ENCODE results near the gene MT1H. TPM values are rescaled to one million over a fixed set of nuclear protein-coding genes. Genes with fewer than 3 reads are reported as not detected.

MT1H gene
- total and polyA plus RNA-seq, 9 of the 15 experiments (the other 6 are each of a cell fraction or from before 2014, with no cell fraction given), result 0.13 to 0.37 TPM; not detected in 7

DNA sequence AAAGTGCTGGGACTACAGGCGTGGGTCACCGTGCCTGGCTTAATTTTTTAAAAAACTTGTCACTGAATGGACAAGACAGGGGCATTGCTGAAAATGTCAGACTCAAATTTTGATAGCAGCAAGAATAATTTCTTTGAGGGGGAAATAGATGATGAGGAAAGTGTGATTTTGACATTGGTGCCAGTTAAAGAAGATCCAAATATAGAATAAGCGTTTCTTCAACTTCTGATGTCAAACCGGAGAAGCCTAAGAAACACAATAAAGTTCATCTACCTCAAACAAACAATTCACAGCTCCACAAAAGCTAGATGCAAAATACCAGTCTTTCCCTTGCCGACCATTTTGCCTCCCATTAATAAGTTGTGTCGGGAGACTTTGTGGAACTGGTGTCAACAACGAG lies 17.1 kb downstream of the MT1H start (continued):
- no peak for TF ChIP-seq ZNF668 (CRISPR knock-in tag; IDR thresholded peaks at IDR 0.05)
- no peak for TF ChIP-seq POLR2G (IDR thresholded peaks at IDR 0.05; ENCODE audit: low read depth, low read length)
- no peak for TF ChIP-seq TEAD1 (CRISPR knock-in tag; IDR thresholded peaks at IDR 0.05)
- no peak for TF ChIP-seq KLF10 (CRISPR knock-in tag; IDR thresholded peaks at IDR 0.05)
- no peak for TF ChIP-seq GTF2A2 (tag; IDR thresholded peaks at IDR 0.05)
- TF ChIP-seq SMARCB1 (IDR thresholded peaks at IDR 0.05; ENCODE audit: insufficient read length, low read depth), result no peak
- TF ChIP-seq SIN3A (IDR thresholded peaks at IDR 0.05; ENCODE audit: borderline replicate concordance in 2 of 2, control insufficient read depth in 1 of 2, low read depth in 2 of 2, low read length in 2 of 2), result no peak

DNA sequence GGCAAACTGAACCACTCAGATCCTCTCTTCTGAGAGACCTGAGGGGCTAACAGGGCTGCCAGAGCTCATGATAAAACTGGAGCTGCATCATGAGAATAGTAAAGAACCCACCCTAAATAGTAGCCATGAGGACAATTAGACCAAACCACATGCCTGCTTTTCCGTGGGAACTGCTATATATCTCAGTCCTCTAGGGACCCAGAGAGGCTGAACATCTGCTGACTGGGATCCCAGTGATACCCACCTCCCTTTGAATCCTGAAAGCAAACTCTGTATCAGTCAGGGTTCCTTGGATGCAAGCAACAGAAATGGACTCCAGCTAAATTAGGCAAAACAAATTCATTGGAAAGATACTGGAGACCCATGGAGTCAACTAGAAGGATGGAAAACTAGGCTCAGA lies 19.1 kb downstream of the MT1H start:
- WGBS (ENCODE audit: insufficient coverage, low coverage, missing lambda C conversion rate), result 0% methylated on average over 1 of the region's 1 CpG
- Histone ChIP-seq H3K4me1 (replicated peaks in 1 of 2; ENCODE audit: control insufficient read depth in 2 of 2, insufficient read depth in 2 of 2, low read length in 2 of 2) (no peaks in the 10 kb centered on the region; a peak in 1 of 5 replicates), H4K20me1 (replicated peaks; ENCODE audit: control insufficient read depth, insufficient read depth, low read length) (no peaks in the 10 kb centered on the region), H3K4me3 (no peak overlapping the region), H3K9me1 (ENCODE audit: control insufficient read depth, insufficient read depth, low read length) (no peaks in the 10 kb centered on the region), H3K4me2 (ENCODE audit: insufficient read depth, low read length) (no peak overlapping the region), H3K79me2 (ENCODE audit: control insufficient read depth, insufficient read depth, low read length) (no peaks in the 10 kb centered on the region), H2AFZ (ENCODE audit: low read depth, low read length) (no peak overlapping the region), H3K27me3 (ENCODE audit: control insufficient read depth in 2 of 2, insufficient read depth in 2 of 2, low read length in 2 of 2) (peaks cover 7 to 36% of the 10 kb centered on the region in 2 experiments; a peak in 4 of 5 replicates), H3K36me3 (ENCODE audit: control insufficient read depth, insufficient read depth, low read length) (no peaks in the 10 kb centered on the region), H3K27ac (ENCODE audit: extremely low read depth, low read depth, low read length) (no peak overlapping the region), H3K9ac (ENCODE audit: insufficient read depth in 1 of 2, low read depth in 2 of 2, low read length in 2 of 2) (no peak overlapping the region), H3K9me3 (replicated peaks; ENCODE audit: control insufficient read depth, insufficient read depth, low read depth, low read length) (no peaks in the 10 kb centered on the region)
- CTCF ChIA-PET (ENCODE audit: low intra/inter-chr PET ratio), result no interaction called here
- TF ChIP-seq SMAD1 (IDR thresholded peaks at IDR 0.05; ENCODE audit: low read depth, low read length, partially characterized antibody) (no peak), POLR2AphosphoS5 (IDR thresholded peaks at IDR 0.05; ENCODE audit: control insufficient read depth, insufficient read depth, low read depth, low read length) (no peak), SRSF3 (IDR thresholded peaks at IDR 0.05; ENCODE audit: insufficient read depth, low read length) (no peak)
- TF ChIP-seq, protein P1, sequence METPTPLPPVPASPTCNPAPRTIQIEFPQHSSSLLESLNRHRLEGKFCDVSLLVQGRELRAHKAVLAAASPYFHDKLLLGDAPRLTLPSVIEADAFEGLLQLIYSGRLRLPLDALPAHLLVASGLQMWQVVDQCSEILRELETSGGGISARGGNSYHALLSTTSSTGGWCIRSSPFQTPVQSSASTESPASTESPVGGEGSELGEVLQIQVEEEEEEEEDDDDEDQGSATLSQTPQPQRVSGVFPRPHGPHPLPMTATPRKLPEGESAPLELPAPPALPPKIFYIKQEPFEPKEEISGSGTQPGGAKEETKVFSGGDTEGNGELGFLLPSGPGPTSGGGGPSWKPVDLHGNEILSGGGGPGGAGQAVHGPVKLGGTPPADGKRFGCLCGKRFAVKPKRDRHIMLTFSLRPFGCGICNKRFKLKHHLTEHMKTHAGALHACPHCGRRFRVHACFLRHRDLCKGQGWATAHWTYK (CRISPR knock-in tag; IDR thresholded peaks at IDR 0.05), result no peak
- TF ChIP-seq, protein P2, sequence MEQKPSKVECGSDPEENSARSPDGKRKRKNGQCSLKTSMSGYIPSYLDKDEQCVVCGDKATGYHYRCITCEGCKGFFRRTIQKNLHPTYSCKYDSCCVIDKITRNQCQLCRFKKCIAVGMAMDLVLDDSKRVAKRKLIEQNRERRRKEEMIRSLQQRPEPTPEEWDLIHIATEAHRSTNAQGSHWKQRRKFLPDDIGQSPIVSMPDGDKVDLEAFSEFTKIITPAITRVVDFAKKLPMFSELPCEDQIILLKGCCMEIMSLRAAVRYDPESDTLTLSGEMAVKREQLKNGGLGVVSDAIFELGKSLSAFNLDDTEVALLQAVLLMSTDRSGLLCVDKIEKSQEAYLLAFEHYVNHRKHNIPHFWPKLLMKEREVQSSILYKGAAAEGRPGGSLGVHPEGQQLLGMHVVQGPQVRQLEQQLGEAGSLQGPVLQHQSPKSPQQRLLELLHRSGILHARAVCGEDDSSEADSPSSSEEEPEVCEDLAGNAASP (IDR thresholded peaks at IDR 0.05), result no peak
- in situ Hi-C loops (cut with MboI) (no loop called here), intact Hi-C loops (cut with micrococcal nuclease) (no loop called here)
- ATAC-seq, result peak; percentile 46; the same call in 1 of the 3 replicates
- POLR2A ChIA-PET, result no interaction called here
- FAIRE-seq, result no peak
- no TSS peak for BruUV-seq (replicated peaks)
- DNase-seq (ENCODE audit: extremely low read depth in 1 of 4, low spot score in 3 of 4), result no peak

Measured in K562 (cell line).